ENCODE measurements around the gene CCDC6.

DNA sequence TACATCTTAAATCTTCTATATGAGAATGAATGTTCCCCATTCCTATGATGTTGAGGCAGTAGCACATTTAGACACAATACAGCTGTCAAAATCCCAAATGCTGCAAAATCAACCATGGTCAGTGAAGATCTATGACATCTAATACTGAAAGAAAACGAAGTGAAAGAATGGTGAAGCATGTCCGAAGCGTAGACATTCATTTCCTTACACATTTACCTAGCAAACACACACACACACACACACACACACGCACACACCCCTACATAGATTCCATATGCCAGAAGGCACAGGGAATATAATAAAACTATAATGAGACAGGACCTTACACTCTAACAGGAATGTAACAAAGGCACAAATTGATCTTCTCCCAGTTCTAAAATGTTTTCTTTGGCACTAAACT is 32.5 kb downstream of the CCDC6 start:
- TF ChIP-seq EP300 (IDR thresholded peaks at IDR 0.05) (no peak), POLR2A (IDR thresholded peaks at IDR 0.05) (no peak)
- TF ChIP-seq, protein P1, sequence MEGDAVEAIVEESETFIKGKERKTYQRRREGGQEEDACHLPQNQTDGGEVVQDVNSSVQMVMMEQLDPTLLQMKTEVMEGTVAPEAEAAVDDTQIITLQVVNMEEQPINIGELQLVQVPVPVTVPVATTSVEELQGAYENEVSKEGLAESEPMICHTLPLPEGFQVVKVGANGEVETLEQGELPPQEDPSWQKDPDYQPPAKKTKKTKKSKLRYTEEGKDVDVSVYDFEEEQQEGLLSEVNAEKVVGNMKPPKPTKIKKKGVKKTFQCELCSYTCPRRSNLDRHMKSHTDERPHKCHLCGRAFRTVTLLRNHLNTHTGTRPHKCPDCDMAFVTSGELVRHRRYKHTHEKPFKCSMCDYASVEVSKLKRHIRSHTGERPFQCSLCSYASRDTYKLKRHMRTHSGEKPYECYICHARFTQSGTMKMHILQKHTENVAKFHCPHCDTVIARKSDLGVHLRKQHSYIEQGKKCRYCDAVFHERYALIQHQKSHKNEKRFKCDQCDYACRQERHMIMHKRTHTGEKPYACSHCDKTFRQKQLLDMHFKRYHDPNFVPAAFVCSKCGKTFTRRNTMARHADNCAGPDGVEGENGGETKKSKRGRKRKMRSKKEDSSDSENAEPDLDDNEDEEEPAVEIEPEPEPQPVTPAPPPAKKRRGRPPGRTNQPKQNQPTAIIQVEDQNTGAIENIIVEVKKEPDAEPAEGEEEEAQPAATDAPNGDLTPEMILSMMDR (IDR thresholded peaks at IDR 0.05), result no peak

Data from sigmoid colon (tissue), 4 donors.